Fibroblast of lung (primary cell): Measurements from ENCODE around the gene GCSH. TPM values are rescaled to one million over a fixed set of nuclear protein-coding genes. Genes with fewer than 3 reads are reported as not detected.

Source experiments
- DNase-seq, 2 donors: peaks; one replicate each; pipeline versions ENCODE4 v3.0.0 to v3.0.0-alpha.2; 2010; ENCODE audit warnings: low read depth in 2 of 2
- H2AFZ ChIP-seq: 2 replicates; pipeline ENCODE4 v1.5.1; 2012; ENCODE audit warnings: low read length, control low read depth, inconsistent platforms
- H3K27ac ChIP-seq: 2 replicates; pipeline ENCODE4 v1.5.1; 2011; ENCODE audit warnings: low read length, control low read depth; ENCODE audit not compliant: insufficient read depth
- H3K27me3 ChIP-seq: 2 replicates; pipeline ENCODE4 v1.5.1; 2011; ENCODE audit warnings: mild to moderate bottlenecking, low read length; ENCODE audit not compliant: control insufficient read depth, insufficient read depth
- H3K36me3 ChIP-seq: 2 replicates; pipeline ENCODE4 v1.5.1; 2011; ENCODE audit warnings: low read length; ENCODE audit not compliant: control insufficient read depth, insufficient read depth
- H3K4me1 ChIP-seq: 2 replicates; pipeline ENCODE4 v1.5.1; 2011; ENCODE audit warnings: low read length; ENCODE audit not compliant: control insufficient read depth, insufficient read depth; ENCODE audit errors: extremely low read depth
- H3K4me2 ChIP-seq: 2 replicates; pipeline ENCODE4 v1.5.1; 2011; ENCODE audit warnings: low read length, control low read depth; ENCODE audit not compliant: insufficient read depth; ENCODE audit errors: extremely low read depth
- H3K4me3 ChIP-seq, 4 experiments: fragments of 200-600 bp in 1 of 4; sonication (generic) in 1 of 4; replicated peaks in 1 of 4; 2 replicates each; pipeline ENCODE4 v1.5.1; 2011 to 2016; ENCODE audit warnings: low read length in 4 of 4, low read depth in 3 of 4, mild to moderate bottlenecking in 3 of 4, control low read depth in 2 of 4, inconsistent platforms in 1 of 4, mixed read lengths in 1 of 4; ENCODE audit not compliant: insufficient read depth in 1 of 4; ENCODE audit errors: control extremely low read depth in 1 of 4
- H3K79me2 ChIP-seq: 2 replicates; pipeline ENCODE4 v1.5.1; 2012; ENCODE audit warnings: mild to moderate bottlenecking, low read length, inconsistent platforms; ENCODE audit not compliant: control insufficient read depth, insufficient read depth
- H3K9ac ChIP-seq: 2 replicates; pipeline ENCODE4 v1.5.1; 2011; ENCODE audit warnings: mild to moderate bottlenecking, low read length, control low read depth; ENCODE audit not compliant: insufficient read depth
- H3K9me3 ChIP-seq: 2 replicates; pipeline ENCODE4 v1.5.1; 2012; ENCODE audit warnings: low read depth, low read length; ENCODE audit not compliant: control insufficient read depth, insufficient read depth
- H4K20me1 ChIP-seq: 2 replicates; pipeline ENCODE4 v1.5.1; 2011; ENCODE audit warnings: low read length; ENCODE audit not compliant: control insufficient read depth, insufficient read depth; ENCODE audit errors: extremely low read depth
- EZH2 ChIP-seq: IDR thresholded peaks from 2 replicates; pipeline ENCODE4 v1.5.1; 2012; ENCODE audit warnings: low read length, control low read depth, mild to moderate bottlenecking; ENCODE audit errors: missing control alignments
- polyA plus RNA-seq, 2 donors: library from polyadenylated mRNA; depleted of rRNA in 1 of 2; stranded (reverse) in 1 of 2; unstranded in 1 of 2; fragments of >200 nt; gene quantifications; 2 replicates each; pipeline ENCODE4 v1.2.1, GENCODE V29; 2011 to 2012; ENCODE audit warnings: missing spikeins in 1 of 2
- total RNA-seq: library from RNA; depleted of rRNA; stranded (reverse); fragments of >200 nt; gene quantifications from 2 replicates; pipeline ENCODE4 v1.2.1, GENCODE V29; 2014
- TF ChIP-seq, protein P1 (sequence below), 2 donors: IDR thresholded peaks in 1 of 2; conservative IDR thresholded peaks in 1 of 2; 1 replicate in 1 of 2; 2 replicates in 1 of 2; pipeline ENCODE4 v1.5.1; 2011 to 2012; ENCODE audit warnings: low read length in 2 of 2, control low read depth in 1 of 2, inconsistent platforms in 1 of 2, low read depth in 1 of 2, mild to moderate bottlenecking in 1 of 2

The GCSH gene
- total and polyA plus RNA-seq, 2 donors (not counting 1 experiment from before 2014, with no cell fraction given): 15.0 to 29.9 TPM

DNA sequence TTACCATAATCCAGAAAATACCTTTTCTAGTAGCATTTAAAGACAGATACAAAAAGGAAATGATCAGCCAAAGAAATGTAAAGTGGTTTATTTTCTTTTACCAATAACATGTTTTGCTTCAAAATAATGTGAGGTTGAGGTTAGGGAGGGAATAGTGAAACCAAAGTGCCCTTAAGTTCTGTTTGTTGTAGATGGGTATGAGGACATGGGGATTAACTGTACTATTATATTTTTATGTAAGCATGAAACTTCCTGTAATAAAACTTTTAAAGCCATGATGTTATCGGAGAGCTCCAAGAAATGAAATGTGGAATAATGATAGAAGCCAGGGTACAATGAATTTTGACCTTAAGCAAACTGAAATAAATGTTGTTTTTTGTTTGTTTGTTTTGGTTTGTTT lies 29.0 kb downstream of the GCSH start:
- TF ChIP-seq, protein P1, sequence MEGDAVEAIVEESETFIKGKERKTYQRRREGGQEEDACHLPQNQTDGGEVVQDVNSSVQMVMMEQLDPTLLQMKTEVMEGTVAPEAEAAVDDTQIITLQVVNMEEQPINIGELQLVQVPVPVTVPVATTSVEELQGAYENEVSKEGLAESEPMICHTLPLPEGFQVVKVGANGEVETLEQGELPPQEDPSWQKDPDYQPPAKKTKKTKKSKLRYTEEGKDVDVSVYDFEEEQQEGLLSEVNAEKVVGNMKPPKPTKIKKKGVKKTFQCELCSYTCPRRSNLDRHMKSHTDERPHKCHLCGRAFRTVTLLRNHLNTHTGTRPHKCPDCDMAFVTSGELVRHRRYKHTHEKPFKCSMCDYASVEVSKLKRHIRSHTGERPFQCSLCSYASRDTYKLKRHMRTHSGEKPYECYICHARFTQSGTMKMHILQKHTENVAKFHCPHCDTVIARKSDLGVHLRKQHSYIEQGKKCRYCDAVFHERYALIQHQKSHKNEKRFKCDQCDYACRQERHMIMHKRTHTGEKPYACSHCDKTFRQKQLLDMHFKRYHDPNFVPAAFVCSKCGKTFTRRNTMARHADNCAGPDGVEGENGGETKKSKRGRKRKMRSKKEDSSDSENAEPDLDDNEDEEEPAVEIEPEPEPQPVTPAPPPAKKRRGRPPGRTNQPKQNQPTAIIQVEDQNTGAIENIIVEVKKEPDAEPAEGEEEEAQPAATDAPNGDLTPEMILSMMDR (conservative IDR thresholded peaks at IDR 0.05 in 1 of 2, IDR thresholded peaks at IDR 0.05 in 1 of 2; ENCODE audit: low read depth in 1 of 2, low read length in 2 of 2): no peak
- no peak for TF ChIP-seq EZH2
- no peak for DNase-seq
- H3K36me3 ChIP-seq: no peaks in the 10 kb centered on the region
- no peak overlapping the region for H2AFZ ChIP-seq
- no peak overlapping the region for H3K9ac ChIP-seq
- H3K79me2 ChIP-seq: no peaks in the 10 kb centered on the region
- no peak overlapping the region for H3K4me2 ChIP-seq
- no peaks in the 10 kb centered on the region for H4K20me1 ChIP-seq
- H3K4me3 ChIP-seq: no peak overlapping the region
- no peak overlapping the region for H3K27ac ChIP-seq
- H3K27me3 ChIP-seq: no peaks in the 10 kb centered on the region
- H3K4me1 ChIP-seq: no peaks in the 10 kb centered on the region
- no peaks in the 10 kb centered on the region for H3K9me3 ChIP-seq

DNA sequence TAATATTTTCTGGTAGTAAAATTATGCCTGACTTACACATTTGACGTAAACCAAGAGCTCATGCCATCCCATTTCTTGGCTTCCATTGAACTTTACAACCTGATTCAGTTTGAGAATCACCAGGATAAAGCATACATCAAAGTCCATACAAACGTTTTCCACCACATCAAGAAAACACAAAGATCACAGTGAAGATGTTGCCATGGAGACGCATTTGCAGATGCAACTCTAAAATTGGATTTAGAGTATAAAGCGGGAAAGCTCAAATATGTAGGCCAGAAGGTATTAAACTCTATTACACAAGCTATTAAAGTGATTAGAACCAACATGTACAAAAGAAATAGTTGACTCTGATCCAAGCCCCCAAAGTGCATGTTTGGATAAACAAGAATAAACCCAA lies 29.5 kb downstream of the GCSH start:
- Histone ChIP-seq H4K20me1 (no peaks in the 10 kb centered on the region), H3K9ac (no peak overlapping the region), H3K9me3 (no peaks in the 10 kb centered on the region), H3K79me2 (no peaks in the 10 kb centered on the region), H3K4me1 (no peaks in the 10 kb centered on the region), H3K27me3 (no peaks in the 10 kb centered on the region), H3K36me3 (no peaks in the 10 kb centered on the region), H3K27ac (no peak overlapping the region), H3K4me2 (no peak overlapping the region), H3K4me3 (no peak overlapping the region), H2AFZ (no peak overlapping the region)
- no peak for DNase-seq
- TF ChIP-seq EZH2: no peak

DNA sequence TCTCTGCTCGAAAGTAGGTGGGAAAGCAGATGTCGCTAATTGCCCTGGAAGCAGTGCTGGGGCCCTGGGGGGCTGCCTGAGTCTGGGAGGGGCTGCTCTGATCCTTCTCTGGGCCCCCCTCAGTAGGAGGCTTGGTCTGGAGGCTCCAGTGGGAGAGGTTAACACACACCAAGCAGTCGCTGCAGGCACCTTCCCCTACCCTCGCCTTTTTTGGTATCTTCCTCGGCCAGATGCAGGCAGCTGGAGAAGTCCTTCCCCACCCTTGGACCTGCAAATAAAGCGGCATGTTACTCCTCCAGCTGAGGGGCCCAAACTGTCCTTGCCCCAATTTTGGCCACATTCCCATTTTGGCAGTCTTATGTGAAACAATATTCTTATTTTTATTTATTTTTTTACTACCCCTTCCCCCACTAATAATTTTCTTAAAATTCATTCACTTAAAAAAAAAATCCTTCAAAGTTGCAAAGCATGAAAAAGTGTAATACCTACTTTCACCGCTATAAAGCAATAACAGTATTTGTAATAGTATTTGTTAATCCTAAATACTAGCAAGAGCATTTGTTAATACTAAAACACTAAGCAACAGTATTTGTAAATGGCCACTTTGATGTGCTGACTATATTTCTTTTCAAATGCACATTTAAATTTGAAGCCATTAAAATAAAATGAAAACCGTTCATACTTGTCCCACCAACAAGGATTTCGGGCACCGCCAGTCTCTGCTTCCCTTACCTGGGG lies 34.2 kb downstream of the GCSH start:
- TF ChIP-seq EZH2: no peak
- TF ChIP-seq, protein P1 (conservative IDR thresholded peaks at IDR 0.05 in 1 of 2, IDR thresholded peaks at IDR 0.05 in 1 of 2; ENCODE audit: low read depth in 1 of 2, low read length in 2 of 2): no peak
- no peaks in the 10 kb centered on the region for H3K9me3 ChIP-seq
- no peak overlapping the region for H2AFZ ChIP-seq
- H3K27ac ChIP-seq: no peak overlapping the region
- H3K4me2 ChIP-seq: no peak overlapping the region
- H3K4me3 ChIP-seq: no peak overlapping the region
- no peak for DNase-seq
- H4K20me1 ChIP-seq: no peaks in the 10 kb centered on the region
- H3K36me3 ChIP-seq: no peaks in the 10 kb centered on the region
- H3K4me1 ChIP-seq: no peaks in the 10 kb centered on the region
- H3K27me3 ChIP-seq: no peaks in the 10 kb centered on the region
- no peak overlapping the region for H3K9ac ChIP-seq
- H3K79me2 ChIP-seq: no peaks in the 10 kb centered on the region
